Neural progenitor cell (in vitro differentiated cells): Measurements from ENCODE around the gene MAS1. TPM values are rescaled to one million over a fixed set of nuclear protein-coding genes. Genes with fewer than 3 reads are reported as not detected.
"Not testable (repeated sequence)": the region's sequence is repeated elsewhere in the genome, so short reads cannot be mapped to it uniquely, and the experiment has no call there.

Source experiments
- DNase-seq: peaks from one replicate; pipeline ENCODE4 v3.0.0-alpha.2; 2016; ENCODE audit warnings: low spot score
- H2AFZ ChIP-seq: fragments of 200-600 bp; sonication (generic); replicated peaks from 2 replicates; pipeline ENCODE4 v1.6.1; 2016; ENCODE audit warnings: antibody characterized with exemption
- H3F3A ChIP-seq: fragments of 200-600 bp; sonication (generic); 2 replicates; pipeline ENCODE4 v1.6.1; 2016; ENCODE audit warnings: antibody characterized with exemption, low read depth
- H3K27ac ChIP-seq: fragments of 200-600 bp; sonication (generic); 2 replicates; pipeline ENCODE4 v1.5.1; 2016; ENCODE audit warnings: mild to moderate bottlenecking
- H3K27me3 ChIP-seq: fragments of 200-600 bp; sonication (generic); 2 replicates; pipeline ENCODE4 v1.6.1; 2016; ENCODE audit warnings: mild to moderate bottlenecking, moderate library complexity
- H3K36me3 ChIP-seq: fragments of 200-600 bp; sonication (generic); 2 replicates; pipeline ENCODE4 v1.5.1; 2016
- H3K4me1 ChIP-seq: fragments of 200-600 bp; sonication (generic); 2 replicates; pipeline ENCODE4 v1.6.1; 2016; ENCODE audit warnings: mixed run types
- H3K4me2 ChIP-seq: fragments of 200-600 bp; sonication (generic); 2 replicates; pipeline ENCODE4 v1.6.1; 2016
- H3K4me3 ChIP-seq: fragments of 200-600 bp; sonication (generic); 2 replicates; pipeline ENCODE4 v1.5.1; 2016
- H3K79me2 ChIP-seq: fragments of 200-600 bp; sonication (generic); 2 replicates; pipeline ENCODE4 v1.6.1; 2016; ENCODE audit warnings: low read depth
- H3K9ac ChIP-seq: fragments of 200-600 bp; sonication (generic); 2 replicates; pipeline ENCODE4 v1.6.1; 2016
- H3K9me3 ChIP-seq: fragments of 200-600 bp; sonication (generic); 2 replicates; pipeline ENCODE4 v1.5.1; 2016; ENCODE audit warnings: low read depth
- H4K20me1 ChIP-seq: fragments of 200-600 bp; sonication (generic); 2 replicates; pipeline ENCODE4 v1.6.1; 2016; ENCODE audit warnings: low read depth
- H3K27ac Mint-ChIP-seq: 3 replicates; pipeline ENCODE4 v1.8.0; 2021; ENCODE audit warnings: mixed read lengths
- H3K27me3 Mint-ChIP-seq: 2 replicates; pipeline ENCODE4 v1.8.0; 2022; ENCODE audit warnings: low read depth, mild to moderate bottlenecking, inconsistent platforms, moderate library complexity, mixed read lengths; ENCODE audit not compliant: insufficient read depth
- H3K36me3 Mint-ChIP-seq: 3 replicates; pipeline ENCODE4 v1.8.0; 2021; ENCODE audit warnings: mixed read lengths
- H3K4me1 Mint-ChIP-seq: 3 replicates; pipeline ENCODE4 v1.8.0; 2021; ENCODE audit warnings: mixed read lengths
- H3K4me3 Mint-ChIP-seq: 3 replicates; pipeline ENCODE4 v1.8.0; 2021; ENCODE audit warnings: mild to moderate bottlenecking, moderate library complexity, mixed read lengths
- H3K9me3 Mint-ChIP-seq: 3 replicates; pipeline ENCODE4 v1.8.0; 2020; ENCODE audit warnings: mixed read lengths
- CTCF ChIP-seq: fragments of 200-600 bp; sonication (generic); IDR thresholded peaks from 2 replicates; pipeline ENCODE4 v1.5.1; 2017; ENCODE audit warnings: antibody characterized with exemption, mild to moderate bottlenecking
- EZH2 ChIP-seq: fragments of 200-600 bp; sonication (generic); IDR thresholded peaks from 2 replicates; pipeline ENCODE4 v1.6.1; 2017; ENCODE audit warnings: antibody characterized with exemption, mild to moderate bottlenecking, moderate library complexity
- EZH2phosphoT487 ChIP-seq: fragments of 200-600 bp; sonication (generic); IDR thresholded peaks from 2 replicates; pipeline ENCODE4 v1.6.1; 2017; ENCODE audit warnings: antibody characterized with exemption
- total RNA-seq: library from RNA; depleted of rRNA; stranded (reverse); fragments of >200 nt; gene quantifications from 2 replicates; pipeline ENCODE4 v1.2.3, GENCODE V29; 2015; ENCODE audit warnings: low replicate concordance

The MAS1 gene
- total RNA-seq, 1 donor from 2014 or later: not detected

GRCh38 chr6:159919800-159920199 is 29.0 kb downstream of the MAS1 start:
- Histone ChIP-seq H4K20me1 (no peaks in the 10 kb centered on the region), H3K9ac (no peak overlapping the region), H3K4me2 (no peak overlapping the region), H3K4me3 (no peak overlapping the region), H3F3A (no peaks in the 10 kb centered on the region), H2AFZ (no peak overlapping the region), H3K4me1 (no peaks in the 10 kb centered on the region), H3K27ac (no peak overlapping the region), H3K27me3 (no peaks in the 10 kb centered on the region), H3K9me3 (no peaks in the 10 kb centered on the region), H3K79me2 (no peaks in the 10 kb centered on the region), H3K36me3 (no peaks in the 10 kb centered on the region)
- Mint-ChIP-seq H3K36me3 (no peaks in the 10 kb centered on the region), H3K27ac (no peak overlapping the region), H3K9me3 (no peaks in the 10 kb centered on the region), H3K4me1 (no peaks in the 10 kb centered on the region), H3K27me3 (no peaks in the 10 kb centered on the region), H3K4me3 (no peak overlapping the region)
- TF ChIP-seq EZH2phosphoT487: no peak
- no peak for TF ChIP-seq EZH2
- no peak for TF ChIP-seq CTCF
- no peak for DNase-seq

- H3K27me3 Mint-ChIP-seq, H3K4me3 Mint-ChIP-seq, H3K4me1 Mint-ChIP-seq, H3K4me2 ChIP-seq, DNase-seq, H3K27me3 ChIP-seq, H3K79me2 ChIP-seq, H3K36me3 Mint-ChIP-seq, H4K20me1 ChIP-seq, H3K27ac Mint-ChIP-seq, H3K9me3 ChIP-seq, H3K4me3 ChIP-seq, H3K4me1 ChIP-seq, H3K27ac ChIP-seq, H3K9me3 Mint-ChIP-seq, H3F3A ChIP-seq, H3K9ac ChIP-seq, H3K36me3 ChIP-seq, H2AFZ ChIP-seq: not testable (repeated sequence)
These were observed 33.4 kb downstream of the MAS1 start for GRCh38 chr6:159924150-159924549.

- no peak overlapping the region for H3K4me3 ChIP-seq
- DNase-seq: no peak
- no peak overlapping the region for H3K4me3 Mint-ChIP-seq
- no peak overlapping the region for H3K4me2 ChIP-seq
- peaks cover 3% of the 10 kb centered on the region for H3F3A ChIP-seq
- no peaks in the 10 kb centered on the region for H3K4me1 ChIP-seq
- no peak overlapping the region for H3K27ac Mint-ChIP-seq
- no peak overlapping the region for H2AFZ ChIP-seq
- H3K4me1 Mint-ChIP-seq: no peaks in the 10 kb centered on the region
- no peaks in the 10 kb centered on the region for H3K36me3 ChIP-seq
- H3K9me3 ChIP-seq: no peaks in the 10 kb centered on the region
- no peak for TF ChIP-seq EZH2phosphoT487
- TF ChIP-seq EZH2: no peak
- no peak for TF ChIP-seq CTCF
- H3K9ac ChIP-seq: no peak overlapping the region
- no peaks in the 10 kb centered on the region for H3K27me3 Mint-ChIP-seq
- no peak overlapping the region for H3K27ac ChIP-seq
- no peaks in the 10 kb centered on the region for H3K9me3 Mint-ChIP-seq
- no peaks in the 10 kb centered on the region for H4K20me1 ChIP-seq
- no peaks in the 10 kb centered on the region for H3K36me3 Mint-ChIP-seq
- H3K27me3 ChIP-seq: no peaks in the 10 kb centered on the region
- H3K79me2 ChIP-seq: no peaks in the 10 kb centered on the region
These were observed 35.9 kb downstream of the MAS1 start for GRCh38 chr6:159926542-159927203.

DNA sequence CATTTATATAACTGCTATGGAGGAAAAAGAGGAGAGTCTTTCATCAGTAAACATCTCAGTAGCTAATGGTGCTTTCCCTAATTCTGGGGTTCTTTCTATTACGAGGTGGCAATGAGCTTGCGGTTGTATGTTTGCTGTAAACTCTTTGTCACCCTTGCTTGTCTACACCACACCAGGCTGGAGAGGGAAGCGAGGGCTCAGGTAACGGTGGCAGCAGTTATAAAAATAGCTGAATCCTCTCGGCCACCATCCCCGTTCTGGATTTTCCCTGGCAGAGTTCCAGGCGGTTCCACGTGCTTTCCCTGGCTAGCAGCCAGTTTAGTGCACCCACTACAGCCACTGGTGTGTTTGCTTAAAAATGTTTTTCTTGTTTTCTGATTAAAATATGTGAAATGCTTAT is 39.0 kb downstream of the MAS1 start:
- no peaks in the 10 kb centered on the region for H3K79me2 ChIP-seq
- H3K4me2 ChIP-seq: no peak overlapping the region
- H3K4me1 ChIP-seq: no peaks in the 10 kb centered on the region
- H3F3A ChIP-seq: peaks cover 3% of the 10 kb centered on the region
- Mint-ChIP-seq H3K27me3 (peaks cover 2% of the 10 kb centered on the region), H3K4me3 (no peak overlapping the region), H3K27ac (no peak overlapping the region), H3K36me3 (no peaks in the 10 kb centered on the region), H3K4me1 (no peaks in the 10 kb centered on the region), H3K9me3 (no peaks in the 10 kb centered on the region)
- no peak for DNase-seq
- H3K9ac ChIP-seq: no peak overlapping the region
- H3K9me3 ChIP-seq: no peaks in the 10 kb centered on the region
- no peaks in the 10 kb centered on the region for H3K27me3 ChIP-seq
- no peaks in the 10 kb centered on the region for H4K20me1 ChIP-seq
- H2AFZ ChIP-seq: no peak overlapping the region
- no peak for TF ChIP-seq CTCF
- no peak for TF ChIP-seq EZH2
- TF ChIP-seq EZH2phosphoT487: no peak
- no peaks in the 10 kb centered on the region for H3K36me3 ChIP-seq
- no peak overlapping the region for H3K27ac ChIP-seq
- H3K4me3 ChIP-seq: no peak overlapping the region
